ENCODE data around the gene PPP2R3A.

The PPP2R3A gene

GRCh38 chr3:136194409-136195257, 229.1 kb downstream of the PPP2R3A start:
- peak; percentile 18 to 50 (median 40) for DNase-seq (ENCODE audit: low read depth in 3 of 3)

- DNase-seq (ENCODE audit: low read depth in 3 of 3): peak in 2 of 3 experiments; percentile 31 to 52
These were observed 229.9 kb downstream of the PPP2R3A start for GRCh38 chr3:136195258-136196063.

GRCh38 chr3:136196064-136196400, 230.5 kb downstream of the PPP2R3A start, which contains the start of gene MSL2:
Gene MSL2 (minus strand): TSS chr3:136196335. CDS start chr3:136195113, 1,222 bp downstream.
- no peak for DNase-seq (ENCODE audit: low read depth in 3 of 3)

- DNase-seq (ENCODE audit: low read depth in 3 of 3): peak; percentile 99 to 100 (median 100)
These were observed 231.1 kb downstream of the PPP2R3A start for GRCh38 chr3:136196401-136197158.

DNA sequence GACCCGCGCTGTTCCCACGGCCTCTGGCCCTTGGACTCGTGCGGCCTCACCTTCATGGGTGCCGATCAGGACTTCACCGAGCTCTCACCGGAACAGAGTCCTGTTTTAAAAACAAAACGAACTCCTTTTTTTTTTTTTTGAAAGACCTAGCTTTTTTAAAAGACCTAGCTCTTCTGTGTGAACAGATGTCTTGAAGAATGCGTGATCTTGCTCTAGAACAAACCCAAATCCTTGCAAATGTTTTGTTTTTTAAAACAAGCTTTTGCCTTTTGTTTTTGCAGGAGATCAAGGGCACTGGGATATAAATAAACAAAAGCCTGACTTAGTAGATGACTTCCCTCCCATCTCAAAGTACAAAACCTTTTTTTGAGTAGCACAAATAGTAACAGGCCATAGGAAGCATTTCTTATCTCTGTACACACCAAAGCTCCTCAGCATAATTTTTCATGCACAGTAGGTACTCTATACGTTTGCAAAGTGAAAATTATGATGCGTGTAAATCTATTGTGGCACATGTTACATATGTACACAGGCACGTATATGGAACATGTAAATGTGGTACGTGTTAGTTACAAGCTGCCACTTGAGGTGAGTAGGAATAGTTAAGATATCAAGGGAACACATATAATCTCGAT, 231.7 kb downstream of the PPP2R3A start:
- DNase-seq (ENCODE audit: low read depth in 3 of 3): no peak
